HG02973 (cell line): ENCODE results near the gene TRABD2B.

Experiments used
- ATAC-seq: cut with Tn5 transposase; IDR thresholded peaks from one replicate; pipeline ENCODE4 v1.9.1; 2021; ENCODE audit warnings: moderate library complexity; ENCODE audit not compliant: unreplicated experiment

TRABD2B gene

DNA sequence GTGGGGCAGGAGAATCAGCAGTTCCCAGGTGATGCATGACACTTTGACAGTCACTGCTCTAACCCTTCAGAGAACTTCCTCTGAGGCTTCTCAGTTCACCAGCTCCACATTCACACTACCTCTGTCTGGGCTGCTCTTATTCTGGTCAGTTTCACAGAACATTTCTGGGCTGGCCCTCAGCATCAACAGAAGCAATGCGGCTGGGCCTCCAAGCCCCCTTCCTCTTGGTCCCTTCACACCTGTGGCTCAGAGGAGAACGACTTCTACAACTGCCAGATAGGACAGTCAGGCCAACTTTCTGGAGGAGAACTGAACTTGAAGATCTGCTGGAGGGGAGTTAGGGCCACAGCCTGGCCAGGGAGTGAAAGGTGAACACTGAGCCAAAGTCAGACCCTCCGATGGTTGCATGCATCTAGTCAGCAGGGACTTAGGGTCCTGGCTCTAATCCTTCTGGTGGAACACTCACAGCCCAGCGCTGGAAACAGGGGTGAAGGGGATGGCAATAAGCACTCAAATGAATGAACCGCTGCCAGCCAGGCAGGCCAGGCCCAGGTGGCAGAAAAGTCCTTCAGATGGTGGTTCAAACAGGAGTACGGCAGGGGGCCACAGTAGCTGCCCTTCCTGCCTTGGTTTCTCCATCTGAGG, 285.2 kb downstream of the TRABD2B start:
- no peak for ATAC-seq

DNA sequence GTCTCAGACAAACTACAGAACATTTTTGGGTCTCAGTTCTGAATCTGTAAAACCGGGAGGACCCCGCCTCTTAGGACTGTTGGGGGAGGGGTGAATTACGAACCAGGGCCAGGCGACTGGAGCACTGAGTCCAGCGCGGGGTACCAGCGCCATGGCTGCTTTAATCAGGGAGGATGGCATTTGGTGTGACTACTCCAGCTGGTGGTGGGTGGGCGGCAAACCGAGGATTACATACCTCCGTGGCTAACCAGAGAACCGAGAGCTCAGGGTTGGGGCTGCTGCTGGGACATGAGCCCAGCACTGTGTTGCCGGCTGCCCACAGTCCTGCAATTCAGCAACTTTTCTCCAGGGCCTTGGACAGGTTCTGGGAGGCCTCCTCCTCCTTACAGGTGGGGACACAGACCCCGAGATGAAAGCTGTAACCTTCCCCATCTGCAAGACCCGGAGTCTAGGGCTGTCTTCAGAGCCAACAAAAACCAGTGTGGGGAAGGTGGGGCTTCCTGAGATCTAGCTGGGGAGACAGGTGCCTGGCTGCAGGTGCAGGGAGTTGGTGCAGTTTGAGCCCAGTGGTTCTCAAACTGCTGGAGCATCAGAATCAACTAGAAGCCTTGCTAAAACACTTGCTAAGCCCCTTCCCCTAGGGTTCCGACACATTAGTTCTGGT, 285.9 kb downstream of the TRABD2B start:
- no peak for ATAC-seq
